Panc1 (cell line): ENCODE measurements around the gene DPH3. TPM values are rescaled to one million over a fixed set of nuclear protein-coding genes. Genes with fewer than 3 reads are reported as not detected.

Experiments
- ATAC-seq: fragments of 200-7000 bp; cut with Tn5 transposase; 2 replicates; pipeline ENCODE4 v1.9.1; 2020; ENCODE audit warnings: mild to moderate bottlenecking, moderate library complexity
- BruUV-seq: library from RNA; stranded (reverse); fragments of 400-500 nt; replicated peaks from 2 replicates; lab custom pipeline; 2021; lab: Mats Ljungman, UMichigan
- CTCF ChIA-PET: fragments of 300-600 bp; sonication (Branson Sonifier 250); formaldehyde crosslinking; loops from one replicate; lab custom pipeline; 2022; ENCODE audit warnings: antibody characterized with exemption; lab: Charles Lee
- POLR2A ChIA-PET: fragments of 300-600 bp; sonication (Branson Sonifier 250); formaldehyde crosslinking; loops from one replicate; lab custom pipeline; 2022; ENCODE audit warnings: antibody characterized with exemption; lab: Charles Lee
- DNase-seq: peaks from one replicate; pipeline ENCODE4 v3.0.0-alpha.2; 2010; ENCODE audit warnings: low read depth, low spot score
- H3K27ac ChIP-seq: 2 replicates; pipeline ENCODE4 v1.5.1; 2011; ENCODE audit warnings: mild to moderate bottlenecking, low read length, inconsistent platforms
- H3K27me3 ChIP-seq: fragments of 200-500 bp; sonication (Bioruptor generic); 2 replicates; pipeline ENCODE4 v1.6.0; 2014; ENCODE audit warnings: low read length, inconsistent platforms; ENCODE audit not compliant: control insufficient read depth, insufficient read depth
- H3K36me3 ChIP-seq: fragments of 200-500 bp; sonication (Bioruptor generic); 2 replicates; pipeline ENCODE4 v1.5.1; 2014; ENCODE audit warnings: inconsistent platforms, mild to moderate bottlenecking, low read length, moderate library complexity; ENCODE audit not compliant: control insufficient read depth, insufficient read depth
- H3K4me1 ChIP-seq: 2 replicates; pipeline ENCODE4 v1.5.1; 2011; ENCODE audit warnings: inconsistent platforms, mild to moderate bottlenecking, low read length, moderate library complexity; ENCODE audit not compliant: control insufficient read depth, insufficient read depth
- H3K4me3 ChIP-seq, 2 experiments: 2 replicates each; pipeline ENCODE4 v1.5.1; 2011 to 2012; ENCODE audit warnings: low read depth in 2 of 2, low read length in 2 of 2, mild to moderate bottlenecking in 2 of 2, inconsistent platforms in 1 of 2, moderate library complexity in 1 of 2
- H3K9me3 ChIP-seq: fragments of 200-500 bp; sonication (Bioruptor generic); 2 replicates; pipeline ENCODE4 v1.5.1; 2014; ENCODE audit warnings: low read depth, mild to moderate bottlenecking, inconsistent platforms, low read length, moderate library complexity; ENCODE audit not compliant: control insufficient read depth, insufficient read depth
- POLR2AphosphoS5 ChIP-seq: IDR thresholded peaks from 2 replicates; pipeline ENCODE4 v1.6.1; 2012; ENCODE audit warnings: mild to moderate bottlenecking, low read depth, low read length, moderate library complexity
- SIN3A ChIP-seq: IDR thresholded peaks from 2 replicates; pipeline ENCODE4 v1.6.1; 2012; ENCODE audit warnings: low read depth, mild to moderate bottlenecking, low read length, moderate library complexity, borderline replicate concordance; ENCODE audit not compliant: insufficient read depth
- TCF7L2 ChIP-seq: IDR thresholded peaks from 2 replicates; pipeline ENCODE4 v1.6.1; 2011; ENCODE audit warnings: mild to moderate bottlenecking, low read depth, low read length, inconsistent platforms
- in situ Hi-C: cut with HindIII; loops from 2 replicates; pipeline ENCODE4 v1.10.0; 2016; ENCODE audit warnings: low sequenced_read_pairs, low pct_unique_long_range_greater_than_20kb
- intact Hi-C: fragments of 100-400 bp; cut with micrococcal nuclease; formaldehyde crosslinking; loops from one replicate; pipeline ENCODE4 v1.10.0; 2022; ENCODE audit not compliant: unreplicated experiment
- total RNA-seq: library from RNA; stranded (reverse); gene quantifications from one replicate; pipeline ENCODE4 v1.2.1, GENCODE V29; 2021; ENCODE audit not compliant: unreplicated experiment
- TF ChIP-seq, protein P1 (sequence below): fragments of 450-650 bp; IDR thresholded peaks from 2 replicates; pipeline ENCODE4 v1.5.1; 2017; ENCODE audit warnings: mild to moderate bottlenecking
- TF ChIP-seq, protein P2 (sequence below), 2 experiments: IDR thresholded peaks; 2 replicates each; pipeline ENCODE4 v1.6.1; 2011 to 2012; ENCODE audit warnings: low read depth in 2 of 2, control low read depth in 1 of 2, low read length in 1 of 2, mild to moderate bottlenecking in 1 of 2, moderate library complexity in 1 of 2; ENCODE audit not compliant: insufficient read depth in 1 of 2

Gene DPH3
- total RNA-seq, 1 experiment from 2014 or later: 16.5 TPM

DNA sequence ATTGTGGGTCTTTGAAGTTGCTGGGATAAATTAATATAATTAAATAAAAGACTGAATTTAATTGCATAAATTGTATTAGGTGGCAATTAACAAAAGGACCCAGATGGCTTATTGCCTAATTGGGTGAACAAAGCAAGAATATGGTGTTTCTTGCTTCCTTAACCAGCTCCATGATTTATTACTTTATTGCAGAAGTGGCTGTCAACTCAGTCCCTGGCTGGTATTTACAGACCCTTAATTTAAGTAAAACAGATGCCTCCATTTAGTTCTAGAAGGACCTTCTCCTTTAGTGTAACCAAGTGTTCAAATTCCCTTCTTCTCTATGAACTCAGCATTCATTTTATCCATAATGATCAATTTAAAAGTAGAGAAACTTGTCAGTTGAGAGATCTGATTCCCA is 35.1 kb downstream of the DPH3 start:
- ChIA-PET POLR2A (no interaction called here), CTCF (no interaction called here)
- ATAC-seq (no peak), DNase-seq (no peak)
- in situ Hi-C loops (no loop called here), intact Hi-C loops (no loop called here)
- Histone ChIP-seq H3K27ac (no peak overlapping the region), H3K36me3 (no peaks in the 10 kb centered on the region), H3K4me3 (no peak overlapping the region), H3K4me1 (no peaks in the 10 kb centered on the region), H3K9me3 (no peaks in the 10 kb centered on the region), H3K27me3 (no peaks in the 10 kb centered on the region)
- no TSS peak for BruUV-seq
- TF ChIP-seq SIN3A: no peak
- TF ChIP-seq, protein P1, sequence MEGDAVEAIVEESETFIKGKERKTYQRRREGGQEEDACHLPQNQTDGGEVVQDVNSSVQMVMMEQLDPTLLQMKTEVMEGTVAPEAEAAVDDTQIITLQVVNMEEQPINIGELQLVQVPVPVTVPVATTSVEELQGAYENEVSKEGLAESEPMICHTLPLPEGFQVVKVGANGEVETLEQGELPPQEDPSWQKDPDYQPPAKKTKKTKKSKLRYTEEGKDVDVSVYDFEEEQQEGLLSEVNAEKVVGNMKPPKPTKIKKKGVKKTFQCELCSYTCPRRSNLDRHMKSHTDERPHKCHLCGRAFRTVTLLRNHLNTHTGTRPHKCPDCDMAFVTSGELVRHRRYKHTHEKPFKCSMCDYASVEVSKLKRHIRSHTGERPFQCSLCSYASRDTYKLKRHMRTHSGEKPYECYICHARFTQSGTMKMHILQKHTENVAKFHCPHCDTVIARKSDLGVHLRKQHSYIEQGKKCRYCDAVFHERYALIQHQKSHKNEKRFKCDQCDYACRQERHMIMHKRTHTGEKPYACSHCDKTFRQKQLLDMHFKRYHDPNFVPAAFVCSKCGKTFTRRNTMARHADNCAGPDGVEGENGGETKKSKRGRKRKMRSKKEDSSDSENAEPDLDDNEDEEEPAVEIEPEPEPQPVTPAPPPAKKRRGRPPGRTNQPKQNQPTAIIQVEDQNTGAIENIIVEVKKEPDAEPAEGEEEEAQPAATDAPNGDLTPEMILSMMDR: no peak
- TF ChIP-seq POLR2AphosphoS5: no peak
- TF ChIP-seq TCF7L2: no peak
- TF ChIP-seq, protein P2, sequence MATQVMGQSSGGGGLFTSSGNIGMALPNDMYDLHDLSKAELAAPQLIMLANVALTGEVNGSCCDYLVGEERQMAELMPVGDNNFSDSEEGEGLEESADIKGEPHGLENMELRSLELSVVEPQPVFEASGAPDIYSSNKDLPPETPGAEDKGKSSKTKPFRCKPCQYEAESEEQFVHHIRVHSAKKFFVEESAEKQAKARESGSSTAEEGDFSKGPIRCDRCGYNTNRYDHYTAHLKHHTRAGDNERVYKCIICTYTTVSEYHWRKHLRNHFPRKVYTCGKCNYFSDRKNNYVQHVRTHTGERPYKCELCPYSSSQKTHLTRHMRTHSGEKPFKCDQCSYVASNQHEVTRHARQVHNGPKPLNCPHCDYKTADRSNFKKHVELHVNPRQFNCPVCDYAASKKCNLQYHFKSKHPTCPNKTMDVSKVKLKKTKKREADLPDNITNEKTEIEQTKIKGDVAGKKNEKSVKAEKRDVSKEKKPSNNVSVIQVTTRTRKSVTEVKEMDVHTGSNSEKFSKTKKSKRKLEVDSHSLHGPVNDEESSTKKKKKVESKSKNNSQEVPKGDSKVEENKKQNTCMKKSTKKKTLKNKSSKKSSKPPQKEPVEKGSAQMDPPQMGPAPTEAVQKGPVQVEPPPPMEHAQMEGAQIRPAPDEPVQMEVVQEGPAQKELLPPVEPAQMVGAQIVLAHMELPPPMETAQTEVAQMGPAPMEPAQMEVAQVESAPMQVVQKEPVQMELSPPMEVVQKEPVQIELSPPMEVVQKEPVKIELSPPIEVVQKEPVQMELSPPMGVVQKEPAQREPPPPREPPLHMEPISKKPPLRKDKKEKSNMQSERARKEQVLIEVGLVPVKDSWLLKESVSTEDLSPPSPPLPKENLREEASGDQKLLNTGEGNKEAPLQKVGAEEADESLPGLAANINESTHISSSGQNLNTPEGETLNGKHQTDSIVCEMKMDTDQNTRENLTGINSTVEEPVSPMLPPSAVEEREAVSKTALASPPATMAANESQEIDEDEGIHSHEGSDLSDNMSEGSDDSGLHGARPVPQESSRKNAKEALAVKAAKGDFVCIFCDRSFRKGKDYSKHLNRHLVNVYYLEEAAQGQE (IDR thresholded peaks at IDR 0.05; ENCODE audit: insufficient read depth in 1 of 2, low read depth in 2 of 2, low read length in 1 of 2): no peak

DNA sequence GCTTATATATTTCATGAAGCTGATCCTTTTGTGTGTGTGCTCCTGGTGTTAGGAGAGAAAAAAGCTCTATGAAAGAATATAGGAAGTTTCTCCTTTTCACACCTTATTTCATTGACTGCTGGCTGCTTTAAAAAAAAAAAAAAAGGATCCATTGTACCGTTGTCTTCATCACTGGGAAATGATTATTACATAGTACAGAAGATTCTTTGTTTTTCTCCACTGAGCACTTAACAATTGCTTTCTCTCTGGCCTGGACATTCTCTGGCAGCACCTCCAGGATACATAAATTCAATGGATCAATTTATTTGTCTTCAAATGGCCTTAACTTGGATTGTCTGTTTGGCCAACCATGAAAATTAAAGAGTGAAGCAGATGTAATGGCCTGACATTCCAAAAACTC is 37.2 kb downstream of the DPH3 start:
- BruUV-seq: no TSS peak
- DNase-seq (no peak), ATAC-seq (no peak)
- CTCF ChIA-PET: no interaction called here
- Histone ChIP-seq H3K27ac (no peak overlapping the region), H3K4me3 (no peak overlapping the region), H3K36me3 (no peaks in the 10 kb centered on the region), H3K4me1 (no peaks in the 10 kb centered on the region), H3K9me3 (no peaks in the 10 kb centered on the region), H3K27me3 (no peaks in the 10 kb centered on the region)
- intact Hi-C loops: no loop called here
- in situ Hi-C loops: no loop called here
- TF ChIP-seq, protein P2 (IDR thresholded peaks at IDR 0.05; ENCODE audit: insufficient read depth in 1 of 2, low read depth in 2 of 2, low read length in 1 of 2): no peak
- TF ChIP-seq, protein P1: no peak
- no peak for TF ChIP-seq TCF7L2
- no peak for TF ChIP-seq SIN3A
- TF ChIP-seq POLR2AphosphoS5: no peak
- POLR2A ChIA-PET: no interaction called here
